Erythroblast (primary cell): ENCODE data around the gene ZMYND15.

Experiments used
- GATA1 ChIP-seq: IDR thresholded peaks from 2 replicates; pipeline ENCODE4 v1.6.1; 2011; ENCODE audit warnings: low read depth, mild to moderate bottlenecking, control low read depth, low read length, moderate library complexity
- POLR2A ChIP-seq: IDR thresholded peaks from 2 replicates; pipeline ENCODE4 v1.6.1; 2011; ENCODE audit warnings: mild to moderate bottlenecking, low read length

- TF ChIP-seq POLR2A (no peak), GATA1 (no peak)
These were observed at the start of gene ZMYND15, which contains the start of gene CXCL16 for GRCh38 chr17:4739122-4740024.
